Thoracic aorta (tissue), 2 donors: ENCODE measurements around the gene DGKZ. TPM values are rescaled to one million over a fixed set of nuclear protein-coding genes. Genes with fewer than 3 reads are reported as not detected.
"Not testable (repeated sequence)": the region's sequence is repeated elsewhere in the genome, so short reads cannot be mapped to it uniquely, and the experiment has no call there.

ENCODE experiments used
- ATAC-seq: fragments of 150-250 bp; one replicate; pipeline ENCODE4 v1.8.0; 2017; ENCODE audit warnings: low read depth; ENCODE audit not compliant: insufficient number of reproducible peaks, low FRiP score
- DNase-seq: peaks from one replicate; pipeline ENCODE4 v3.0.0-alpha.2; 2020; ENCODE audit warnings: low spot score
- H3K27ac ChIP-seq, 2 donors: fragments of 200-600 bp; sonication (generic); 1 replicate in 1 of 2; 2 replicates in 1 of 2; pipeline ENCODE4 v1.5.1; 2016; ENCODE audit warnings: mild to moderate bottlenecking in 2 of 2, moderate library complexity in 2 of 2
- H3K27me3 ChIP-seq: fragments of 200-600 bp; sonication (generic); replicated peaks from 2 replicates; pipeline ENCODE4 v1.6.0; 2016; ENCODE audit warnings: mild to moderate bottlenecking; ENCODE audit not compliant: insufficient read depth
- H3K36me3 ChIP-seq: fragments of 200-600 bp; sonication (generic); one replicate; pipeline ENCODE4 v1.5.1; 2016
- H3K4me1 ChIP-seq, 2 donors: fragments of 200-600 bp; sonication (generic); 1 replicate in 1 of 2; 2 replicates in 1 of 2; pipeline versions ENCODE4 v1.5.1 to v1.6.0; 2016; ENCODE audit warnings: low read depth in 2 of 2, mild to moderate bottlenecking in 1 of 2; ENCODE audit not compliant: control insufficient read depth in 1 of 2
- H3K4me3 ChIP-seq: fragments of 200-600 bp; sonication (generic); 2 replicates; pipeline ENCODE4 v1.5.1; 2016; ENCODE audit warnings: mild to moderate bottlenecking
- H3K9me3 ChIP-seq: fragments of 200-600 bp; sonication (generic); 2 replicates; pipeline ENCODE4 v1.5.1; 2016
- total RNA-seq, 2 donors: library from RNA; depleted of rRNA; stranded (reverse); fragments of >200 nt; gene quantifications; one replicate each; pipeline versions ENCODE4 v1.1.0 to v1.2.3, GENCODE V29; 2016
- TF ChIP-seq, protein P1 (sequence below): fragments of 200-600 bp; sonication (generic); IDR thresholded peaks from one replicate; pipeline ENCODE4 v1.5.1; 2019; ENCODE audit warnings: antibody characterized with exemption

Gene DGKZ
- total RNA-seq, 2 donors from 2014 or later = 40.6 to 68.2 TPM

DNA sequence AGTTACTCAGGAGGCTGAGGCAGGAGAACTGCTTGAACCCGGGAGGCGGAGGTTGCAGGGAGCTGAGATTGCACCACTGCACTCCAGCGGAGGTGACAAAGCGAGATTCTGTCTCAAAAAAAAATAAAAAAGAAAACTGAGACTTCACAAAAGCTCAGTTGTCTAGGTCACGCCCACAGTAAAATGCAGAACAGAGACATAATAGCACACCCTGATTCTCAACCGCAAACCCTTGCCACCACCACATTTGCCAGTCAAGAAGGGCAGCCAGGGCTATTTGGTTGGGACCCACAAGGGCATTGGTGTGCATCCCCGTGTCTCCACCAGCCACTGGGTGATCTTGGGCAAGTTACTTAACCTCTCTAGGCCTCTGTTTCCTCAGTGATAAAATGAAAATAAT, 44.4 kb upstream of the DGKZ start:
- no peak for DNase-seq

DNA sequence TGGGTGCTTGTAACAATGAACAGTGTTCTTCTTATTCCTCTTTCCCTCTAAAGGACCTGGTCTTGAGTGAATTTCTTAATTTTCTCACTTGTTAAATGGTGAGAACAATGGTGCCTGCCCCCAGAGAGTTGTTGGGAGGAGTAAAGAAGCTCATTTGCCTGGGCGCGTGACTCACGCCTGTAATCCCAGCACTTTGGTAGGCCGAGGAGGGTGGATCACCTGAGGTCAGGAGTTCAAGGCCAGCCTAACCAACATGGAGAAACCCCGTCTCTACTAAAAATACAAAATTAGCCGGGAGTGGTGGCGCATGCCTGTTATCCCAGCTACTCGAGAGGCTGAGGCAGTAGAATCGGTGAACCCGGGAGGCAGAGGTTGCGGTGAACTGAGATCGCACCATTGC, 43.2 kb upstream of the DGKZ start:
- H3K36me3 ChIP-seq, H3K27me3 ChIP-seq, H3K4me1 ChIP-seq, H3K27ac ChIP-seq, ATAC-seq, DNase-seq, H3K4me3 ChIP-seq, H3K9me3 ChIP-seq: not testable (repeated sequence)

More for the DNA sequence above, 44.4 kb upstream of the DGKZ start:
- no peak overlapping the region for H3K4me3 ChIP-seq
- no peak overlapping the region for H3K27ac ChIP-seq
- no peaks in the 10 kb centered on the region for H3K4me1 ChIP-seq
- ATAC-seq = no peak
- H3K36me3 ChIP-seq = no peaks in the 10 kb centered on the region
- TF ChIP-seq, protein P1, sequence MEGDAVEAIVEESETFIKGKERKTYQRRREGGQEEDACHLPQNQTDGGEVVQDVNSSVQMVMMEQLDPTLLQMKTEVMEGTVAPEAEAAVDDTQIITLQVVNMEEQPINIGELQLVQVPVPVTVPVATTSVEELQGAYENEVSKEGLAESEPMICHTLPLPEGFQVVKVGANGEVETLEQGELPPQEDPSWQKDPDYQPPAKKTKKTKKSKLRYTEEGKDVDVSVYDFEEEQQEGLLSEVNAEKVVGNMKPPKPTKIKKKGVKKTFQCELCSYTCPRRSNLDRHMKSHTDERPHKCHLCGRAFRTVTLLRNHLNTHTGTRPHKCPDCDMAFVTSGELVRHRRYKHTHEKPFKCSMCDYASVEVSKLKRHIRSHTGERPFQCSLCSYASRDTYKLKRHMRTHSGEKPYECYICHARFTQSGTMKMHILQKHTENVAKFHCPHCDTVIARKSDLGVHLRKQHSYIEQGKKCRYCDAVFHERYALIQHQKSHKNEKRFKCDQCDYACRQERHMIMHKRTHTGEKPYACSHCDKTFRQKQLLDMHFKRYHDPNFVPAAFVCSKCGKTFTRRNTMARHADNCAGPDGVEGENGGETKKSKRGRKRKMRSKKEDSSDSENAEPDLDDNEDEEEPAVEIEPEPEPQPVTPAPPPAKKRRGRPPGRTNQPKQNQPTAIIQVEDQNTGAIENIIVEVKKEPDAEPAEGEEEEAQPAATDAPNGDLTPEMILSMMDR = no peak
- H3K9me3 ChIP-seq = no peaks in the 10 kb centered on the region
- H3K27me3 ChIP-seq = no peaks in the 10 kb centered on the region

DNA sequence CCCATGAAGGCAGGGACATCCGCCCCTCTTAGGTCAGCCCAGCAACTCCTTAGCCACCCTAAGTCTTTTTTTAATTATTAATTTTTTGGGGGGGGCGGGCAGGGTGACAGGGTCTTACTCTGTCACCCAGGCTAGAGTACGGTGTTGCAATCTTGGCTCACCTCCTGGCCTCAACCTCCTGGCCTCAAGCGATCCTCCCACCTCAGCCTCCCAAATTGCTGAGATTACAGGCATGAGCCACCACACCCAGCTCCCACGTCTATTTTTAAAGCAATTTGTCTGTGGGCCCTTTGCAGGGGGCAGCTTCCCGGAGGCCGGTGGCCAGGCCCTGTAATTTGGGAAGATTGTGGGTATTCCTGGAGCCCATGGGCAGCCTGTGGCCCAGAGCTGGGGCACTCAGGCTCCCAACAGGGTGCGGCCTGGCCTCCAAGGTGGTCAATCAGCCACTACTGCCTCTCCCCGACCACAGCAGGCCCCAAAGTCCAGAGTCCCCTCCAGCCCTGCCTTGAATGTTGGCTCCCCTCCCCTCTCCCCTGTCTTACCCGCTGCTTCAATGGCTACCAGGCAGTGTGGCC, 42.6 kb upstream of the DGKZ start:
- no peak for DNase-seq
- no peak overlapping the region for H3K4me3 ChIP-seq
- ATAC-seq = no peak
- no peaks in the 10 kb centered on the region for H3K9me3 ChIP-seq
- TF ChIP-seq, protein P1 = no peak
- no peaks in the 10 kb centered on the region for H3K36me3 ChIP-seq
- H3K27me3 ChIP-seq = no peaks in the 10 kb centered on the region
- H3K27ac ChIP-seq = no peak overlapping the region
- no peaks in the 10 kb centered on the region for H3K4me1 ChIP-seq

DNA sequence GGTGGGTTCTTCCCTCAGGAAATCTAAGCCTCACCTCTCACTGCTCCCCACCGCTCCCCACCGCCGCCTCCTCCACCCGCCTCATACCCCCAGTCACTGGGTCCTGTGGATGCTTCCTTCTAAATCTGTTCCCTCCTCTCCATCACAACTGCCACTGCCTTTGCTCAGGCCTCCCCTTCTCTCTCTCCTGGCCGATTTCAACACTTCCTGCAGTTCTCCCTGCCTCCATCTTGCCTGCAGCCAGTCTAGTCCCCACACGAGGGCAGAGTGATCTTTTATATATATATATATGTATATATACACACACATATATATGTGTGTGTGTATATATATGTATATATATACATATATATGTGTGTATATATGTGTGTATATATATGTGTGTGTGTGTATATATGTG, 42.0 kb upstream of the DGKZ start:
- Histone ChIP-seq H3K4me3 (no peak overlapping the region), H3K27ac (no peak overlapping the region), H3K4me1 (no peaks in the 10 kb centered on the region), H3K27me3 (no peaks in the 10 kb centered on the region), H3K9me3 (no peaks in the 10 kb centered on the region), H3K36me3 (no peaks in the 10 kb centered on the region)
- DNase-seq (no peak), ATAC-seq (no peak)
- TF ChIP-seq, protein P1 = no peak

DNA sequence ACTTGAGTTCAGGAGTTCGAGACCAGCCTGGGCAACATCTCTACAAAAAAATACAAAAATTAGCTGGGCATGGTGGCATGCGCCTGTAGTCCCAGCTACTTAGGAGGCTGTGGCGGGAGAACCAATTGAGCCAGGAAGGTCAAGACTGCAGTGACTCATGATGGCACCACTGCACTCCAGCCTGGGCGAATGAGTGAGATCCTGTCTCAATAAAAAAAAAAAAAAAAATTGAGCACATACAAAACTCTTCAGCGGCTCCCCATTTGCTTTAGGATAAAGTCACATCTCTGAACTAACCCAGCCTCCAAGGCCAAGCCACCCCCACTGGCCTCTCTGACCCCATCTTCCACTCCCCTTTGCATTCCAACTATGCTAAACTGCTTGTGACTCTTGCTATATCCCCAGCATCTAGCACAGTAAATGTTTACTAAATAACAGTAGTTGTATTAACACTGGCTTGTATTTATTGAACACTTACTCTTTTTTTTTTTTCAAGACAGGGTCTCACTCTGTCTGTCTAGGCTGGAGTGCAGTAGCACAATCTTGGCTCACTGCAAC, 40.9 kb upstream of the DGKZ start:
- no peak overlapping the region for H3K27ac ChIP-seq
- H3K9me3 ChIP-seq = no peaks in the 10 kb centered on the region
- H3K27me3 ChIP-seq = no peaks in the 10 kb centered on the region
- DNase-seq = no peak
- H3K36me3 ChIP-seq = no peaks in the 10 kb centered on the region
- ATAC-seq = no peak
- H3K4me1 ChIP-seq = no peaks in the 10 kb centered on the region
- no peak overlapping the region for H3K4me3 ChIP-seq
- TF ChIP-seq, protein P1 = no peak

DNA sequence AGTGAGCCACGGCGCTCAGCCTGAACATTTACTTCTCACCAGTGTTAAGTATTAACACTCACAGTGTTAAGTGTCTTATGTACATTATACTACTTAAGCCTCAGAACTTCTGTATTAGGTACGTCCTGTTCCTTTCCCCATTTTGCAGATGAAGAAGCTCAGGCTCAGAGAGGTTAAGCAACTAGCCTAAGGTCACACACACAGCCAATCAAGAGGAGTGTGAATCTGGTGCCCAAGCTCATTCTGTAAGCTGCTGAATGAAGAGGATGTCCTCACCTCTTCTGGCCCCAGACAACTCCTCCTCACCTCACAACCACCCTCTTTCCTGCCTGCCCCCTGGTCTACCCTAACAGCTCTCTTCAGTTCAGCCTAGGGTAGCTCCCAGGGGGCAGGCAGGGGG, 39.9 kb upstream of the DGKZ start:
- Histone ChIP-seq H3K4me3 (no peak overlapping the region), H3K27me3 (no peaks in the 10 kb centered on the region), H3K9me3 (no peaks in the 10 kb centered on the region), H3K36me3 (no peaks in the 10 kb centered on the region), H3K4me1 (no peaks in the 10 kb centered on the region), H3K27ac (no peak overlapping the region)
- DNase-seq (no peak), ATAC-seq (no peak)
- TF ChIP-seq, protein P1 = no peak
